Measurements from ENCODE around the gene GLG1.

DNA sequence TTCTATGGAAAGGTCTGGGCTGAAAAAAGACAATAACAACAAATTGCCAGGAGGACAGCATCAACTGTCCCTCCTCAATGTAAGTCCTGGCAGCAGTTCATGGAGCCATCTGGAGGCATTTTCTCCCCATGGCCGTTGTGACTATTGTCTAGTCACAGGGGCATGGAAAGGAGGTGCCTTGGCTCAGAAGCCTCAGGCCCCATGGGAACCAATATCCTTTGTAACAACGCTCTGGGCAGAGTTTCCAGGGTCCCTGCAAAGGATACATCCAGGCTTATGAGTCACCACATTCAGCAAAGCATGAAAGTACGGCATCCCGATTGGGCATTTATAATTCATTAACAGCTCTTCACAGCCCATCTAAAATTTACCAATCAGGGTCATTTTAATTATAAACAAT lies 85.2 kb downstream of the GLG1 start:
- TF ChIP-seq, protein P1, sequence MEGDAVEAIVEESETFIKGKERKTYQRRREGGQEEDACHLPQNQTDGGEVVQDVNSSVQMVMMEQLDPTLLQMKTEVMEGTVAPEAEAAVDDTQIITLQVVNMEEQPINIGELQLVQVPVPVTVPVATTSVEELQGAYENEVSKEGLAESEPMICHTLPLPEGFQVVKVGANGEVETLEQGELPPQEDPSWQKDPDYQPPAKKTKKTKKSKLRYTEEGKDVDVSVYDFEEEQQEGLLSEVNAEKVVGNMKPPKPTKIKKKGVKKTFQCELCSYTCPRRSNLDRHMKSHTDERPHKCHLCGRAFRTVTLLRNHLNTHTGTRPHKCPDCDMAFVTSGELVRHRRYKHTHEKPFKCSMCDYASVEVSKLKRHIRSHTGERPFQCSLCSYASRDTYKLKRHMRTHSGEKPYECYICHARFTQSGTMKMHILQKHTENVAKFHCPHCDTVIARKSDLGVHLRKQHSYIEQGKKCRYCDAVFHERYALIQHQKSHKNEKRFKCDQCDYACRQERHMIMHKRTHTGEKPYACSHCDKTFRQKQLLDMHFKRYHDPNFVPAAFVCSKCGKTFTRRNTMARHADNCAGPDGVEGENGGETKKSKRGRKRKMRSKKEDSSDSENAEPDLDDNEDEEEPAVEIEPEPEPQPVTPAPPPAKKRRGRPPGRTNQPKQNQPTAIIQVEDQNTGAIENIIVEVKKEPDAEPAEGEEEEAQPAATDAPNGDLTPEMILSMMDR (conservative IDR thresholded peaks at IDR 0.05; ENCODE audit: low read depth, low read length), result no peak
- no peak for TF ChIP-seq EZH2 (IDR thresholded peaks at IDR 0.05; ENCODE audit: borderline replicate concordance, low read depth, low read length, poor library complexity, severe bottlenecking)

Measured in A673 (cell line).